ENCODE measurements around the gene DAP. TPM values are rescaled to one million over a fixed set of nuclear protein-coding genes. Genes with fewer than 3 reads are reported as not detected.

The DAP gene
- total RNA-seq, 2 experiments from 2014 or later: 61.0 to 61.2 TPM

DNA sequence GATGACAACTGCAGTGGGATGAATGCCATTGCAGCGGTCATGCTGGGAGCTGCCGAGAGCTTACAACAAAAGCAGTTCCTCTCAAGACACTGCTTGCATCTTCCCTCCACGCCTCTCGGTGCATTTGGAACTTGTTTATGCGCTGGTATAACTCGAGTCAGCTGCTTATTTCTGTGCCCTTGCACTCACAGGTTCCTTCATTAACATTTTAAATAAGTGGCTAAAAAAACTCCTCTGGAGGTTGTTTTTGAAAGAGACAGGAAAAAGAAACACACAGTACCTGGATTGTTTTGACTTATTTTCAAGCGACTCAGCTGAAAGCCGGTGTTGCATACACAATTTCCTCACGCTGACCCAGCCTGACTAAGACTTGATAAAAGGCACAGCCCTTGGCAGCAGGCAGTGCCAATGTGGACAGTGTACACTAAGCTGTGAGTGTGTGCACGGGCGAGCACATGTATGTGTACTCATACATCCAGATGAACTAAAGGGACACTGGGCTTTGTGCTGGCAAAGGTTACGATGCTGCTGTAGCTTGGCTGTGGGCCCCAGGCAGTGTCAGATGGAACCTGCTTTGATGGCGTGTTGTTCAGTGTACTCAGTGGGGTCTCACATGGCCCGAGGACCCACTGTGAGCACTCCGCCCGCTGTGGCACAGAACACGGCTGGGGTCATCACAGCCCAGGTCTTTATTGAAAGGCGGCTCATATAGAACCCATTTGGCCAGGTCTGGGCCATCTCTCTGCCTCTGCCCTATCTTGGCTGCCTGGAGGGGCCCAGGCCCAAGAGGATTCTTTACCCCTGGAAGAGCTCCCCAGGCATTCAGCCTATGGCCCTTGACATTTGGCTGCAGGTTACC is 104.8 kb downstream of the DAP start:
- H3K4me1 Mint-ChIP-seq (ENCODE audit: low read depth): no peaks in the 10 kb centered on the region
- no peaks in the 10 kb centered on the region for H3K27me3 Mint-ChIP-seq (ENCODE audit: low read depth)
- POLR2A ChIA-PET: no interaction called here
- H3K27ac Mint-ChIP-seq: no peak overlapping the region
- H3K36me3 Mint-ChIP-seq (ENCODE audit: low read depth): no peaks in the 10 kb centered on the region
- CTCF ChIA-PET: interaction anchor here (1.1 to 1.4 kb wide), 2 partner anchors 13 to 28 kb away, joined by 3 to 4 read pairs; no protein-coding TSS in a partner anchor
- ATAC-seq: no peak
- H3K9me3 Mint-ChIP-seq (ENCODE audit: insufficient read depth): no peaks in the 10 kb centered on the region
- no peak for DNase-seq
- H3K4me3 Mint-ChIP-seq: no peak overlapping the region

DNA sequence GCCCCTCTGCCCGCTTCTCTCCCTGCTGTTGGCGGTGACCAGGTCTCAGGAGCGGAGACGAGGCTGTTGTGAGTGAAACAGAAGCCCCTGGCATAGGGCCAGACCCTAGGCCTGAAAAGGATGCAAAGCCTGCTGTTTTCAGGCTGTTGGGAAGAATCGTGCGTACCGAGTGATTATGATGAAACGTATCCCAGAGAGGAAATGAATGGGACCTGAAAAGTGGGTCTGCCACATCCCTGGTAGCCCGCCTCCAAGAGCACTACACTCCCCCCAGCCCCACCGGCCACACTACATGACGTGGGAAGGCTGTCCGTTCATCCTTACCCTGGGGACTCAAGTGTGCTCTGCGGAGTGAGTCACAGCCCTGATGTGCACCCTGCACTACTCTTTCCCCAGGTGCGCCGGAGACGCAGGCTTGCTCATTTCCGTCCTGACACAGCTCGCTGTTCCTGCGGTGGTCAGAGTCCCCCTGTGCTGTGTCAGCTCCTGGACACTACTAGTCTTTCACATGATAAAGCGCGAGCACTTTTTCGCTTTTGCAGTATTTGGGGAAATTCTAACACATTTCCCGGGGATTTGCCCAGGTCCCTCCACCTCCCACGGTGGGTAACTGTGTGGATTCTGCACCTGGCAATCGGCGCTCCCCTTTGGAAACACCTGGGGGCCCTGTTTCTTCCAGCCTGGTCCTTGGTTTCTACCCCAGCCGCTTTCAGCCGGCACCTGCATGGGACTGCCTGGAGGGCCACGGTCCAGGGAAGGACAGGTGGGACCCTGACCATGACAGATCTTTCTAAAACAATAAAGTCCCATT is 105.7 kb downstream of the DAP start:
- H3K36me3 Mint-ChIP-seq (ENCODE audit: low read depth): peaks cover 2% of the 10 kb centered on the region
- H3K27me3 Mint-ChIP-seq (ENCODE audit: low read depth): no peaks in the 10 kb centered on the region
- no peak for ATAC-seq
- no peak for DNase-seq
- no peak overlapping the region for H3K4me3 Mint-ChIP-seq
- no peaks in the 10 kb centered on the region for H3K4me1 Mint-ChIP-seq (ENCODE audit: low read depth)
- ChIA-PET POLR2A (no interaction called here), CTCF (interaction anchor here (1.1 kb wide), 1 partner anchor 14 kb away, joined by 3 read pairs; no protein-coding TSS in a partner anchor)
- no peaks in the 10 kb centered on the region for H3K9me3 Mint-ChIP-seq (ENCODE audit: insufficient read depth)
- H3K27ac Mint-ChIP-seq: no peak overlapping the region

DNA sequence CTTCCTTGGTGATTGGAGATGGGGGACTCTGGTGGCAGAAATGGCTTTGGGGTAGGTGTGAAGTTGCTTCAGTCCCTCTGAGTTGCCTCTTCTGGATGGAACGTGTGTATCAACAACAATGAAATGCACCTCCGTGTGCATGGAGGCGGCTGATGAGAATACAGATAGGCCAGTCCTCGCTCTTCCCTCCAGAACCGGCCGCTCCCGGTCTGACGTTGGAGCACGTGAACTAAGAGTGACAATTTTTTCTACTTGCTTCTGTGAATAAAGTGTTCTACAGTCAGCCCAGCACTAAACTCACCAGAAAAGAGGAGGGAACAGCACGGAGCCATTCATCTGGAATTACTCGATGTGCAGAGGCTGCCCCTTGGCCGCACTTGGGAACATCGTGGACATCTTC is 106.5 kb downstream of the DAP start:
- H3K27me3 Mint-ChIP-seq (ENCODE audit: low read depth): no peaks in the 10 kb centered on the region
- ChIA-PET CTCF (no interaction called here), POLR2A (no interaction called here)
- no peaks in the 10 kb centered on the region for H3K4me1 Mint-ChIP-seq (ENCODE audit: low read depth)
- no peak for DNase-seq
- ATAC-seq: no peak
- no peaks in the 10 kb centered on the region for H3K9me3 Mint-ChIP-seq (ENCODE audit: insufficient read depth)
- no peak overlapping the region for H3K27ac Mint-ChIP-seq
- H3K4me3 Mint-ChIP-seq: no peak overlapping the region
- peaks cover 3% of the 10 kb centered on the region for H3K36me3 Mint-ChIP-seq (ENCODE audit: low read depth)

DNA sequence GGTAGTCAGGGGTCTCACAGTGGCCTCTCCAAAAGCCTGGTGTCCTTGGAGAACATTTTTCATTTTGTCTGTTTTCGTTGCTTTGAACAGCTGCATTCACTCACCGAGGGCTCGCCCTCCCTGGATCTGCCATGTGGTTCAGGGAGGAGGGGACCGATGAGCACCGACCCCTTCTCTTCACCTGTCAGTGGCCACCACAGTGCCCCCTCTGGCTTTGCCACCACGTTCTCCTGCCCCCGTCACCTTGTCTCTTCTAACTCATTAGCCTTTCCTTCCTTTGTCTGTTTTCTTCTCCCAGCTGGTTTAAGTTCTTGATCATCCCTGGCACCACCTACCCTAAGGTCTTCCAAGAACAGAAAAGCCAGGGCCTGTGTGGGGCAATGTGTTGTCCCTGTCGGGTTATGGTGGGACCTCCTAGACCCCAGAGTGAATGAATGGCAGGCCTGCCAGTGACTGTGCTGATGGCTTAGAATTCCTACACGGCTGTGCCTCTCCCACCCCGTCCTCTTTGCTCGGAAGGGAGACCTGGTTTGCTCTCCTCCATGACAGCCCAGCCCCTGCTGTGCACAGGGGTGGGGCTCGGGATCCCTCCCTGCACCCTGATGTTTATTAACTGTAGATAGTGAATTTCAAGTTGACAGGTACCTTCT is 107.2 kb downstream of the DAP start:
- no peaks in the 10 kb centered on the region for H3K4me1 Mint-ChIP-seq (ENCODE audit: low read depth)
- ChIA-PET POLR2A (no interaction called here), CTCF (no interaction called here)
- peaks cover 3% of the 10 kb centered on the region for H3K36me3 Mint-ChIP-seq (ENCODE audit: low read depth)
- ATAC-seq: no peak
- DNase-seq: no peak
- no peak overlapping the region for H3K27ac Mint-ChIP-seq
- no peaks in the 10 kb centered on the region for H3K9me3 Mint-ChIP-seq (ENCODE audit: insufficient read depth)
- no peak overlapping the region for H3K4me3 Mint-ChIP-seq
- H3K27me3 Mint-ChIP-seq (ENCODE audit: low read depth): no peaks in the 10 kb centered on the region

DNA sequence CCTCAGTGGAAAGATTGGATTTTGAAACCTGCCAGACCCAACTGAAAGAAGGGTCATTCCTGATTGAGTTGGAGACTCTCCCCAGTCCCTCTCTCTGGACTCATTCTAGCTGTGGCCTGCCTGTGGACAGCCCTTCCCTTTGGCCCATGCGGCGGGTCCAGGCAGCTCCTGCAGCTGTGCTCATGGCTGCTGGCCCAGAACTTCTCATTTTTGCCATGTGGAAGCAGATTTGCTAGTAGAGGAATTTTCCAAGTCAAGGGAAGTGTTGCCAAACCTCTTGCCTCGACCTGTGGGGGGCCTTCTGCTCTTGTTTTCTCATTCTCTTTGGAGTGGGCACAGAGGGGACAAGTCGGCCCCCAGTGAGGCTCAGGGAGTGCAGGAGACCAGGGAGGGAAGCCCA is 108.0 kb downstream of the DAP start:
- Mint-ChIP-seq H3K36me3 (ENCODE audit: low read depth) (peaks cover 3% of the 10 kb centered on the region), H3K27me3 (ENCODE audit: low read depth) (no peaks in the 10 kb centered on the region), H3K27ac (no peak overlapping the region), H3K4me1 (ENCODE audit: low read depth) (no peaks in the 10 kb centered on the region), H3K4me3 (no peak overlapping the region), H3K9me3 (ENCODE audit: insufficient read depth) (no peaks in the 10 kb centered on the region)
- DNase-seq (no peak), ATAC-seq (no peak)
- CTCF ChIA-PET: no interaction called here
- POLR2A ChIA-PET: no interaction called here

DNA sequence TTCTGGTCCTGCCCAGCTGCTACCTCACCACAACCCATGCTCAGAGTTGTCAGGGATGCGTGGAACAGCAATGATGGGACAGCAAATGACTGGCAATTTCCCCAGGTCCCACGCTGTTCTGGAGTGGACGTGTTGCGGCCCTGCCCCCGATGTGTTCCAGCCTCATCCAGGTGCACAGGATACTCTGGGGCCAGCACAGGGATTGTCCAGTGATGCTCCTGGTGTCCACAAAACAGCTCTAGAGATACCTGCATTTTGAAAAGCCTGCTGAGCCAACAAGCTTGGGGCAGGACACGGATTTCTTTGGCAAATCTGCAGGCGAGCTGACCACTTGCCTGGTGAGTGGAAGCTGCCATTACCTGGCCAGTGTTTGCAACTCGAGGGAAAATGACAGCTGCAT is 108.4 kb downstream of the DAP start:
- ChIA-PET POLR2A (no interaction called here), CTCF (no interaction called here)
- no peak for ATAC-seq
- Mint-ChIP-seq H3K4me3 (no peak overlapping the region), H3K4me1 (ENCODE audit: low read depth) (no peaks in the 10 kb centered on the region), H3K27me3 (ENCODE audit: low read depth) (no peaks in the 10 kb centered on the region), H3K36me3 (ENCODE audit: low read depth) (peaks cover 3% of the 10 kb centered on the region), H3K9me3 (ENCODE audit: insufficient read depth) (no peaks in the 10 kb centered on the region), H3K27ac (no peak overlapping the region)
- no peak for DNase-seq

DNA sequence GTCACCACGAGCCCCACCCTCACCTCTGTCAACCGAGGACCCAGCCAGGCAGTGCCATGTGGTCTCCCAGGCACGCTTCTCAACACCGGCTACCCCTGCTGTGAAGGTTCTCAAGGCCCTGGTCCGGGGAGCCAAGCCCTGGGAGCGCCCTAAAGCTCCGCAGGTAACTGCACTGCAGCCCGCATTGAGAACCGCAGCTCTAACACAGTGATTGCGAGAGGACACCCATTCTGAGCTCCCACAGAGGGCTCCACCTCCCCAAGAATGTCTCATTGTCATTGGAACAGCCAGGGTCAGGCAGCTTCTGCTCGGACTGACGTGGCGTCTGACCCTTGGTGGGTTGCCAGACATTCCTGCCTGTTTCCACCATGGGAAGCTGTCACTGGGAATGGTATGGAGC is 108.9 kb downstream of the DAP start:
- ATAC-seq (no peak), DNase-seq (no peak)
- Mint-ChIP-seq H3K27me3 (ENCODE audit: low read depth) (no peaks in the 10 kb centered on the region), H3K36me3 (ENCODE audit: low read depth) (peaks cover 3% of the 10 kb centered on the region), H3K4me1 (ENCODE audit: low read depth) (no peaks in the 10 kb centered on the region), H3K27ac (no peak overlapping the region), H3K9me3 (ENCODE audit: insufficient read depth) (no peaks in the 10 kb centered on the region), H3K4me3 (no peak overlapping the region)
- ChIA-PET CTCF (no interaction called here), POLR2A (no interaction called here)

DNA sequence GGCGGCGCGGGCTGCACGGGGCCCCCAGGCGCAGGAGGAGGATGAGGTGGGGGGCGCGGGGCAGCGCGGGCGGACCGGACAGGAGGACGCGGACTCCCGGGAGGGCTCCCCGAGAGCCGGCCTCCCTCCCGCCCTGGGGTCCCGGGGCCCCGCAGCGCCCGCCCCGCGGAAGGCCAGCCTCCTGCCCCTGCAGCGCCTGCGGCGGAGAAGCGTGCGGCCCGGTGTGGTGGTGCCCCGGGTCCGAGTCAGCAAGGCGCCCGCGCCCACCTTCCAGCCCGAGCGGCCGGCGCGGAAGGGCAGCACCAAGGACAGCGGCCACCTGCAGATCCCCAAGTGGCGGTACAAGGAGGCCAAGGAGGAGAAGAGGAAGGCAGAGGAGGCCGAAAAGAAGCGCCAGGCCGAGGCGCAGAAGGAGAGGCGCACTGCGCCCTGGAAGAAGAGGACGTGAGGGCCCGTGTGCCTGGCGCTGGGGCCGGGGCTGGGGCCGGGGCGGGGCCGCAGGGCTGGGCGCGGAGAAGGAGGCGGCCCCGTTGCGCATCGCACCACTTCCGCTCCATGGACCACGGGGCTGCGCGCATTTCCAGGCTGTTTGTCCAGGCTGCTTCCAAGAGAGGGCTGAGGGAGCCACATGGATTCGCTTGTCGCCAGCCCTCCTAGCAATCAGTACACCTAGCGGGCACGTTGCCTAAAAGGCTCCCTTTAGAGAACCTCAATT is 111.2 kb downstream of the DAP start:
- H3K4me1 Mint-ChIP-seq (ENCODE audit: low read depth): peaks cover 10% of the 10 kb centered on the region
- POLR2A ChIA-PET: no interaction called here
- DNase-seq (no peak), ATAC-seq (no peak)
- H3K36me3 Mint-ChIP-seq (ENCODE audit: low read depth): peaks cover 3% of the 10 kb centered on the region
- H3K9me3 Mint-ChIP-seq (ENCODE audit: insufficient read depth): no peaks in the 10 kb centered on the region
- H3K27me3 Mint-ChIP-seq (ENCODE audit: low read depth): no peaks in the 10 kb centered on the region
- no peak overlapping the region for H3K27ac Mint-ChIP-seq
- CTCF ChIA-PET: no interaction called here
- H3K4me3 Mint-ChIP-seq: no peak overlapping the region

DNA sequence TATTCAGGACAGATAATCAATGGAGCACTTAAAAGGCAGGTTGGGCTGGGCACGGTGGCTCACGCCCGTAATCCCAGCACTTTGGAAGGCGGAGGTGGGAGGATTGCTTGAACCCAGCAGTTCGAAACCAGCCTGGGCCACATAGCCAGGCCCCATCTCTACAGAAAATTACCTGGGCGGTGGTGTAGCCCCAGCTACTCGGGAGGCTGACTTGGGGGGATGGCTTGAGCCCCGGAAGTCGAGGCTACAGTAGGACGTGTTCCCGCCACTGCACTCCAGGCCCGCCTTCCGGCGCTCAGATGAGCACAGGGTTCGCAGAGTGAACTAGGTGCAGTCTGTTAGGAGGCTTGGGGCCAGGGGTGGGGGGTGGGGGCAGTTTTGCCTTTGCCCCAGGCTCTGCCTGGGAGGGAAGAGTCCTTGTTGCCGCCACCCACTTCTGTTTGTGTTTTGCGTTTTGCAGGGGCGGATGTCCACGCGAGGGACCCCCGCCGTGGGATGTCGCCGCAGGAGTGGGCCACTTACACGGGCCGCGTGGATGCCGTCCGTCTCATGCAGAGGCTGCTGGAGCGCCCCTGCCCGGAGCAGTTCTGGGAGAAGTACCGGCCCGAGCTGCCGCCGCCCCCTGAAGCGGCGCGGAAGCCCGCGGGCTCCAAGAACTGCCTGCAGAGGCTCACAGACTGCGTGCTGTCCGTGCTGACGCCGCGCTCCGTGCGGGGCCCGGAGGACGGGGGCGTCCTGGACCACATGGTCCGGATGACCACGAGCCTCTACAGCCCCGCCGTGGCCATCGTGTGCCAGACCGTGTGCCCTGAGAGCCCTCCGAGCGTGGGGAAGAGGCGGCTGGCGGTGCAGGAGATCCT is 112.0 kb downstream of the DAP start:
- no peak overlapping the region for H3K4me3 Mint-ChIP-seq
- no peaks in the 10 kb centered on the region for H3K27me3 Mint-ChIP-seq (ENCODE audit: low read depth)
- ATAC-seq: no peak
- peaks cover 18% of the 10 kb centered on the region for H3K4me1 Mint-ChIP-seq (ENCODE audit: low read depth)
- ChIA-PET POLR2A (no interaction called here), CTCF (no interaction called here)
- peaks cover 3% of the 10 kb centered on the region for H3K36me3 Mint-ChIP-seq (ENCODE audit: low read depth)
- no peaks in the 10 kb centered on the region for H3K9me3 Mint-ChIP-seq (ENCODE audit: insufficient read depth)
- no peak overlapping the region for H3K27ac Mint-ChIP-seq
- no peak for DNase-seq

DNA sequence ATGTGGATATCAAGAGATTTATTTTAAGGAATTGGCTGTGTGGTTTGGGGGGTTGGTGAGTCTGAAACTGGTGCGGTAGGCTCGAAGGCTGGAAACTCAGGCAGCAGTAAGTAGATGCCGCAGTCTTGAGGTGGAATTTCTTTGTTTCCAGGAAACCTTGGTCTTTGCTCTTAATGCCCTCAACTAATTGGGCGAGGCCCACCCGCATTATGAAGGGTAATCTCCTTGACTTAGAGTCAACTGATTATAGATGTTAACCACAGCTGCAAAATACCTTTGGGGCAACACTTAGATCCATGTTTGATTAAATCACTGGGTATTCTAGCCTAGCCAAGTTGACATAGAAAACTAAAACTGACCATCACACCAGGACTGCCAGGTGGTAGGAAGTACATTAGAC is 113.4 kb downstream of the DAP start:
- DNase-seq (no peak), ATAC-seq (no peak)
- ChIA-PET CTCF (no interaction called here), POLR2A (no interaction called here)
- H3K36me3 Mint-ChIP-seq (ENCODE audit: low read depth): peaks cover 3% of the 10 kb centered on the region
- no peaks in the 10 kb centered on the region for H3K9me3 Mint-ChIP-seq (ENCODE audit: insufficient read depth)
- H3K4me1 Mint-ChIP-seq (ENCODE audit: low read depth): peaks cover 19% of the 10 kb centered on the region
- no peak overlapping the region for H3K27ac Mint-ChIP-seq
- H3K27me3 Mint-ChIP-seq (ENCODE audit: low read depth): no peaks in the 10 kb centered on the region
- H3K4me3 Mint-ChIP-seq: no peak overlapping the region

DNA sequence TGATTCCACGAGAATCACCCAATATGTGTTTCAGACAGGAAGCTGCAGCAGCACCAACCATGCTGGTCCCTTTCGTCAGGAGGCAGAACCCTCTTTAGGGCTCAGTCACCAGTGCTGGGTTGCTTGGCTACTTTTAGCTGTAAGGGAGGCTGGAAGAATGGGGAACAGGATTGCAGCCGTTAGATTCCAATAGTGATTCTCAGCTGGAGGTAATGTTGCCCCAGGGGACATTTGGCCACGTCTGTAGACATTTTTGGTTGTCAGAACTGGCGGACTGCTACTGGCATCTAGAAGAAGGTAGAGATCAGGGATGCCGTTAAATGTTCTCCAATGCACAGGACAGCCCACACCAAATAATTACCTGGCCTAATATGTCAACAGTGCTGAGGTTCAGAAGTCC is 115.4 kb downstream of the DAP start:
- Mint-ChIP-seq H3K9me3 (ENCODE audit: insufficient read depth) (peaks cover 1% of the 10 kb centered on the region), H3K36me3 (ENCODE audit: low read depth) (peaks cover 3% of the 10 kb centered on the region), H3K4me1 (ENCODE audit: low read depth) (peaks cover 22% of the 10 kb centered on the region), H3K4me3 (no peak overlapping the region), H3K27ac (no peak overlapping the region), H3K27me3 (ENCODE audit: low read depth) (no peaks in the 10 kb centered on the region)
- POLR2A ChIA-PET: interaction anchor here (1.6 kb wide), 1 partner anchor 10 kb away, joined by 4 read pairs; no protein-coding TSS in a partner anchor
- no peak for DNase-seq
- CTCF ChIA-PET: interaction anchor here (3.3 kb wide), 1 partner anchor 18 kb away, joined by 15 read pairs; no protein-coding TSS in a partner anchor
- ATAC-seq: no peak
